Endothelial cell (in vitro differentiated cells): Measurements from ENCODE around the gene TMOD2. TPM values are rescaled to one million over a fixed set of nuclear protein-coding genes. Genes with fewer than 3 reads are reported as not detected.

Source experiments
- DNase-seq: peaks from one replicate; pipeline ENCODE4 v3.0.0; 2021; ENCODE audit warnings: low spot score
- H3K27ac Mint-ChIP-seq: one replicate; pipeline ENCODE4 v1.8.0; 2021; ENCODE audit warnings: mixed read lengths, inconsistent platforms; ENCODE audit not compliant: unreplicated experiment
- H3K27me3 Mint-ChIP-seq: one replicate; pipeline ENCODE4 v1.8.0; 2021; ENCODE audit warnings: mild to moderate bottlenecking, moderate library complexity, mixed read lengths, inconsistent platforms; ENCODE audit not compliant: unreplicated experiment
- H3K36me3 Mint-ChIP-seq: one replicate; pipeline ENCODE4 v1.8.0; 2021; ENCODE audit warnings: mild to moderate bottlenecking, low read depth, mixed read lengths, inconsistent platforms; ENCODE audit not compliant: unreplicated experiment
- H3K4me1 Mint-ChIP-seq: one replicate; pipeline ENCODE4 v1.8.0; 2021; ENCODE audit warnings: mild to moderate bottlenecking, mixed read lengths, inconsistent platforms; ENCODE audit not compliant: unreplicated experiment
- H3K4me3 Mint-ChIP-seq: one replicate; pipeline ENCODE4 v1.8.0; 2021; ENCODE audit warnings: mild to moderate bottlenecking, mixed read lengths, inconsistent platforms; ENCODE audit not compliant: unreplicated experiment
- H3K9me3 Mint-ChIP-seq: one replicate; pipeline ENCODE4 v1.8.0; 2021; ENCODE audit warnings: mixed read lengths, inconsistent platforms; ENCODE audit not compliant: unreplicated experiment
- total RNA-seq: library from RNA; stranded (reverse); fragmentation: NEBNext Ultra II Directional; extraction: Animal tissue kit (Norgen Biotek cat#: 25700); gene quantifications from one replicate; pipeline ENCODE4 v1.2.1, GENCODE V29; 2021; ENCODE audit not compliant: unreplicated experiment
- TF ChIP-seq, protein P1 (sequence below): fragments of 200-600 bp; sonication (generic); IDR thresholded peaks from one replicate; pipeline ENCODE4 v1.5.0; 2021; ENCODE audit warnings: antibody characterized with exemption; ENCODE audit not compliant: unreplicated experiment

The TMOD2 gene
- total RNA-seq, 1 donor from 2014 or later = 118 TPM

DNA sequence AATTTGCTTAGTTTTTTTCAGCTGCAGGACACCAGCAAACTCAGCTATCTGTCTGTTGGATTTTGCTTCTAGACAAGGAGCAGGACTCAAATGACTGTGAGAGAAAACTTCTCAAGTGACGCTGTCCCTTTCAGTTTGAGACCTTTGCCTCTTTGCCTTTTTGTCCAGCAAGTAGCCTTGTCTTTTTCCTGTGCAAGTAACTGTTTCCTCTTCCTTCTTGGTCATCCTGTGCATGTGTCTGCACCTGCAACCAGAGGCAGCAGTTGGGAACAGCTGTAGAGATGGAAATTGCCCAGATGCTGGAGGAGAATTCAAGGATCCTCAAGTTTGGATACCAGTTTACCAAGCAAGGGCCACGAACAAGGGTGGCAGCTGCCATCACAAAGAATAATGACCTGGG is 54.7 kb downstream of the TMOD2 start:
- H3K36me3 Mint-ChIP-seq = peaks cover 33% of the 10 kb centered on the region
- no peak overlapping the region for H3K27ac Mint-ChIP-seq
- TF ChIP-seq, protein P1, sequence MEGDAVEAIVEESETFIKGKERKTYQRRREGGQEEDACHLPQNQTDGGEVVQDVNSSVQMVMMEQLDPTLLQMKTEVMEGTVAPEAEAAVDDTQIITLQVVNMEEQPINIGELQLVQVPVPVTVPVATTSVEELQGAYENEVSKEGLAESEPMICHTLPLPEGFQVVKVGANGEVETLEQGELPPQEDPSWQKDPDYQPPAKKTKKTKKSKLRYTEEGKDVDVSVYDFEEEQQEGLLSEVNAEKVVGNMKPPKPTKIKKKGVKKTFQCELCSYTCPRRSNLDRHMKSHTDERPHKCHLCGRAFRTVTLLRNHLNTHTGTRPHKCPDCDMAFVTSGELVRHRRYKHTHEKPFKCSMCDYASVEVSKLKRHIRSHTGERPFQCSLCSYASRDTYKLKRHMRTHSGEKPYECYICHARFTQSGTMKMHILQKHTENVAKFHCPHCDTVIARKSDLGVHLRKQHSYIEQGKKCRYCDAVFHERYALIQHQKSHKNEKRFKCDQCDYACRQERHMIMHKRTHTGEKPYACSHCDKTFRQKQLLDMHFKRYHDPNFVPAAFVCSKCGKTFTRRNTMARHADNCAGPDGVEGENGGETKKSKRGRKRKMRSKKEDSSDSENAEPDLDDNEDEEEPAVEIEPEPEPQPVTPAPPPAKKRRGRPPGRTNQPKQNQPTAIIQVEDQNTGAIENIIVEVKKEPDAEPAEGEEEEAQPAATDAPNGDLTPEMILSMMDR = no peak
- peak overlapping the region; percentile 52 for H3K4me3 Mint-ChIP-seq
- peaks cover 3% of the 10 kb centered on the region for H3K27me3 Mint-ChIP-seq
- no peaks in the 10 kb centered on the region for H3K9me3 Mint-ChIP-seq
- DNase-seq = no peak
- H3K4me1 Mint-ChIP-seq = peaks cover 9% of the 10 kb centered on the region

DNA sequence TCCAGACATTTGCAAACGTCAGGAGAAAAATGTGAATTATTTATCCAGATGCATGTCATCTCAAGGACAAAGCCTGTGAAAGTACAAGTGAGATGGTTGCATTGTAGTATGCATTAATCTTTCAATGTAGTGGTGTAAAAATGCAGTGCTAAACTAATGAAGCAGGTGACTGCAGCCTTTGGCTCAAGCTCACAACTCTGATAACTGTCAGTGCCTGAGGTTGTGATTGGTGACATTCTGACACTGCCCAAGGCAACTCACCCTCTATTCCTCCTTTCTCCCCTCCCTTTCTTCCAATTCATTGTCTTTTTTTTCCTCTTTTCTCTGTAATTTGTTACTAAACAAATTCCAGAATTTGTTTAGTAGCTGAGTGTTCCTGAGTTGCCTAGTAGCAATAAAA is 58.1 kb downstream of the TMOD2 start:
- Mint-ChIP-seq H3K9me3 (no peaks in the 10 kb centered on the region), H3K4me3 (no peak overlapping the region), H3K36me3 (peaks cover 48% of the 10 kb centered on the region), H3K4me1 (peaks cover 11% of the 10 kb centered on the region), H3K27me3 (peaks cover 5% of the 10 kb centered on the region), H3K27ac (no peak overlapping the region)
- no peak for DNase-seq
- TF ChIP-seq, protein P1 = no peak

DNA sequence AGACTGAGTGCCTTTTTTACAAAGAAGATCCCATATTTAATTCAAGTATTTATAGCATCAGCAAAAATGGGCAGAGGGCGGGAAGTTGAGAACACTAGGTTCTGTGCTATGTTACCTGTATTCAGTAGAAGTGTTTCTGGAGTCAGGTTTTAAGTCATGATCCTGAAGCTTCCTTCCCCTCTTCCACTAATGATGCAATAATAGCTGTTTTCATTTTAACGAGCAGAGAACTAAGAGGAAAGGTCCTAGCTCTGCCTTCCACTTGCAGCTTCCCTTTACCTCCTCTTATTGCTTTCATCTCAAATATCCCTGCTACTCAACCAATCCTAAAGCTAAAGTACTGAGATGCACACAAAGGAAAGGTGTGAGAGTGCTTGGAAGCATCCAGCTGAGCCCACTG is 61.2 kb downstream of the TMOD2 start:
- Mint-ChIP-seq H3K36me3 (peaks cover 35% of the 10 kb centered on the region), H3K9me3 (no peaks in the 10 kb centered on the region), H3K4me3 (no peak overlapping the region), H3K27me3 (peaks cover 4% of the 10 kb centered on the region), H3K4me1 (peaks cover 13% of the 10 kb centered on the region), H3K27ac (no peak overlapping the region)
- TF ChIP-seq, protein P1 = no peak
- DNase-seq = no peak

DNA sequence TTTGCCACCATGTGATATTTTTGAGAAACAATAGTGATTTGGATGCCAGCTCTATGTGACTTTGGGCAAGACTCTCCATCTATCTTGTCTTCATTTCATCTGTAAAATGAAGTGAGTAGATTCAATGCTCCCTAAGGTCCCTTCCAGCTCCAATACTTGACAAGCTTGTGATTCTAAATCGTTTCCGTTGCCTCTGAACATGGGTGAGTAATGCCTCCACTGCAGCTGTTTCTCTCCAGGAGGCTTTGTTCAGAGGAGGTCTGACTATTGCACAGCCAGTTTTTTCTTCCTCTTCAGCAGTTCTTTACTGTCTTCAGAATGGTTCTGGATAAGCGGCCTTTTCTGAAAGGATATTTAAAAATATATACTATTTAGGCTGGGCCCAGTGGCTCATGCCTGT is 63.2 kb downstream of the TMOD2 start:
- TF ChIP-seq, protein P1 = no peak

DNA sequence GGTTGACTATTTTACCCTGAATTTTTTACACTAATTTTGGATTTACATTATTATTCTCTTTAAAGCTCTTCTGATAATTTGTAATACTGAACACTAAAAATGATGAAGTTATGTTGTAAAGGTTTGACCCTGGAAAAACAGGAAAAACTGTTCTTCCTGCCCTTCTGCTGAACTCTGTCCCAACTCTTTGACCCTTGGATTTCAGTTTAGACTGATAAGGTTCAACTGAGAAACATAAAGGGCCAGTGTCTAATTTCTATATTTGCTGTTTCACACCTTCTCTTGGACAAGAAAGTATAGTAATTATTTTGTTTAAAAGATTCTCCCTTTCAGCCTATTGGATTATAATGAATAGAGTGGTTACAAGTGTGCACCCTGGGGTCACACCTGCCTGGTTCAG is 65.2 kb downstream of the TMOD2 start:
- Mint-ChIP-seq H3K36me3 (peaks cover 56% of the 10 kb centered on the region), H3K4me1 (peaks cover 13% of the 10 kb centered on the region), H3K27me3 (peaks cover 4% of the 10 kb centered on the region), H3K4me3 (peak overlapping the region; percentile 70), H3K27ac (no peak overlapping the region), H3K9me3 (peaks cover 6% of the 10 kb centered on the region)
- TF ChIP-seq, protein P1 = no peak
- no peak for DNase-seq

More for the DNA sequence above, 63.2 kb downstream of the TMOD2 start:
- H3K36me3 Mint-ChIP-seq = peaks cover 53% of the 10 kb centered on the region
- no peak for DNase-seq
- H3K9me3 Mint-ChIP-seq = no peaks in the 10 kb centered on the region
- peaks cover 13% of the 10 kb centered on the region for H3K4me1 Mint-ChIP-seq
- H3K4me3 Mint-ChIP-seq = no peak overlapping the region
- peaks cover 4% of the 10 kb centered on the region for H3K27me3 Mint-ChIP-seq
- H3K27ac Mint-ChIP-seq = no peak overlapping the region
